Osteoblast (primary cell): ENCODE results near the gene BIN1. TPM values are rescaled to one million over a fixed set of nuclear protein-coding genes. Genes with fewer than 3 reads are reported as not detected.

ENCODE experiments used
- DNase-seq: peaks from one replicate; pipeline ENCODE4 v3.0.0; 2011; ENCODE audit warnings: low spot score, mixed read lengths; ENCODE audit not compliant: insufficient read length; ENCODE audit errors: missing footprints
- H2AFZ ChIP-seq: 2 replicates; pipeline ENCODE4 v1.6.0; 2011; ENCODE audit warnings: mild to moderate bottlenecking, low read length
- H3K27ac ChIP-seq: 2 replicates; pipeline ENCODE4 v1.5.1; 2011; ENCODE audit warnings: mild to moderate bottlenecking, low read depth, low read length, moderate library complexity
- H3K27me3 ChIP-seq: 2 replicates; pipeline ENCODE4 v1.6.0; 2012; ENCODE audit warnings: mild to moderate bottlenecking, control low read depth, inconsistent platforms, low read length, moderate library complexity; ENCODE audit not compliant: insufficient read depth
- H3K36me3 ChIP-seq: 2 replicates; pipeline ENCODE4 v1.5.1; 2011; ENCODE audit warnings: mild to moderate bottlenecking, low read length, control low read depth, moderate library complexity; ENCODE audit not compliant: insufficient read depth
- H3K4me1 ChIP-seq: 2 replicates; pipeline ENCODE4 v1.5.1; 2011; ENCODE audit warnings: mild to moderate bottlenecking, low read length, control low read depth, moderate library complexity; ENCODE audit not compliant: insufficient read depth
- H3K4me2 ChIP-seq: 2 replicates; pipeline ENCODE4 v1.6.0; 2011; ENCODE audit warnings: mild to moderate bottlenecking, low read length; ENCODE audit not compliant: insufficient read depth
- H3K4me3 ChIP-seq: fragments of 200-600 bp; sonication (generic); 3 replicates; pipeline ENCODE4 v1.5.1; 2012; ENCODE audit warnings: mild to moderate bottlenecking, low read length, inconsistent platforms; ENCODE audit not compliant: insufficient read depth
- H3K79me2 ChIP-seq: 2 replicates; pipeline ENCODE4 v1.6.0; 2012; ENCODE audit warnings: mild to moderate bottlenecking, low read length, control low read depth, inconsistent platforms; ENCODE audit not compliant: insufficient read depth
- H3K9me3 ChIP-seq: 2 replicates; pipeline ENCODE4 v1.5.1; 2011; ENCODE audit warnings: low read depth, low read length, control low read depth
- H4K20me1 ChIP-seq: 2 replicates; pipeline ENCODE4 v1.6.0; 2012; ENCODE audit warnings: mild to moderate bottlenecking, low read length, control low read depth; ENCODE audit not compliant: insufficient read depth
- total RNA-seq: library from RNA; depleted of rRNA; stranded (reverse); fragments of >200 nt; gene quantifications from 2 replicates; pipeline ENCODE4 v1.2.3, GENCODE V29; 2012
- TF ChIP-seq, protein P1 (sequence below): IDR thresholded peaks from 2 replicates; pipeline ENCODE4 v1.5.1; 2011; ENCODE audit warnings: mild to moderate bottlenecking, low read depth, low read length, moderate library complexity; ENCODE audit errors: extremely low read depth

Gene BIN1
- total RNA-seq, 1 donor: 85.4 TPM

DNA sequence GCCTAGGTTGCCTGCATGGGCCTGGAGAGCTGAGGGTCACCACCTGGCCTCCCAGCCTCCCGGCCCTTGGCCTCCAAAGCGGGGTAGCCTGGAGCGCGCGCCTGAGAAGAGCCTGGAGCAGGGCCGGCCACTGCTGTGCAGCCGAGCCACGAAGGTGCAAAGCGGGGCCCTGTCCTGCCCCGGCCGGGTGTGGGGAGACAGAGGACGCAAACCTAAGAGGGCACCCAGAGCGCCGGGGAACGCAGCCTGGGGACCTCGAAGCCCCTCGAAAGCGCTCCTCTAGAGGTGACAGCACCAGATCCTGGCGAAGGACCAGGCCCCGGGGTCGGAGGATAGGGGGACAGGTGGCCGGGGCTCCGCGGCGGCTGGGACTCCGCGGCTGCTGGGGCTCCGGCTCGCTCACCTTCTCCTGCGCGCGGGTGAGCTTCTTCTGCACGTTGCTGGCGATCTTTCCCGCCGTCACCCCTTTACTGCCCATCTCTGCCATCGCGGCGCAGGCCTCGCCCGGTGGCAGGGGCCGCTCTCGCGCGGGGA, 430 bp downstream of the BIN1 start:
- no peaks in the 10 kb centered on the region for H3K36me3 ChIP-seq
- H3K27me3 ChIP-seq: no peaks in the 10 kb centered on the region
- H2AFZ ChIP-seq: peak overlapping the region; percentile 81
- peak overlapping the region; percentile 80 for H3K27ac ChIP-seq
- H3K79me2 ChIP-seq: peaks cover 51% of the 10 kb centered on the region
- H3K9me3 ChIP-seq: no peaks in the 10 kb centered on the region
- H3K4me2 ChIP-seq: peak overlapping the region; percentile 86
- H4K20me1 ChIP-seq: peaks cover 32% of the 10 kb centered on the region
- no peak for DNase-seq
- TF ChIP-seq, protein P1, sequence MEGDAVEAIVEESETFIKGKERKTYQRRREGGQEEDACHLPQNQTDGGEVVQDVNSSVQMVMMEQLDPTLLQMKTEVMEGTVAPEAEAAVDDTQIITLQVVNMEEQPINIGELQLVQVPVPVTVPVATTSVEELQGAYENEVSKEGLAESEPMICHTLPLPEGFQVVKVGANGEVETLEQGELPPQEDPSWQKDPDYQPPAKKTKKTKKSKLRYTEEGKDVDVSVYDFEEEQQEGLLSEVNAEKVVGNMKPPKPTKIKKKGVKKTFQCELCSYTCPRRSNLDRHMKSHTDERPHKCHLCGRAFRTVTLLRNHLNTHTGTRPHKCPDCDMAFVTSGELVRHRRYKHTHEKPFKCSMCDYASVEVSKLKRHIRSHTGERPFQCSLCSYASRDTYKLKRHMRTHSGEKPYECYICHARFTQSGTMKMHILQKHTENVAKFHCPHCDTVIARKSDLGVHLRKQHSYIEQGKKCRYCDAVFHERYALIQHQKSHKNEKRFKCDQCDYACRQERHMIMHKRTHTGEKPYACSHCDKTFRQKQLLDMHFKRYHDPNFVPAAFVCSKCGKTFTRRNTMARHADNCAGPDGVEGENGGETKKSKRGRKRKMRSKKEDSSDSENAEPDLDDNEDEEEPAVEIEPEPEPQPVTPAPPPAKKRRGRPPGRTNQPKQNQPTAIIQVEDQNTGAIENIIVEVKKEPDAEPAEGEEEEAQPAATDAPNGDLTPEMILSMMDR: no peak
- H3K4me3 ChIP-seq: peak overlapping the region; percentile 90
- H3K4me1 ChIP-seq: peaks cover 24% of the 10 kb centered on the region

DNA sequence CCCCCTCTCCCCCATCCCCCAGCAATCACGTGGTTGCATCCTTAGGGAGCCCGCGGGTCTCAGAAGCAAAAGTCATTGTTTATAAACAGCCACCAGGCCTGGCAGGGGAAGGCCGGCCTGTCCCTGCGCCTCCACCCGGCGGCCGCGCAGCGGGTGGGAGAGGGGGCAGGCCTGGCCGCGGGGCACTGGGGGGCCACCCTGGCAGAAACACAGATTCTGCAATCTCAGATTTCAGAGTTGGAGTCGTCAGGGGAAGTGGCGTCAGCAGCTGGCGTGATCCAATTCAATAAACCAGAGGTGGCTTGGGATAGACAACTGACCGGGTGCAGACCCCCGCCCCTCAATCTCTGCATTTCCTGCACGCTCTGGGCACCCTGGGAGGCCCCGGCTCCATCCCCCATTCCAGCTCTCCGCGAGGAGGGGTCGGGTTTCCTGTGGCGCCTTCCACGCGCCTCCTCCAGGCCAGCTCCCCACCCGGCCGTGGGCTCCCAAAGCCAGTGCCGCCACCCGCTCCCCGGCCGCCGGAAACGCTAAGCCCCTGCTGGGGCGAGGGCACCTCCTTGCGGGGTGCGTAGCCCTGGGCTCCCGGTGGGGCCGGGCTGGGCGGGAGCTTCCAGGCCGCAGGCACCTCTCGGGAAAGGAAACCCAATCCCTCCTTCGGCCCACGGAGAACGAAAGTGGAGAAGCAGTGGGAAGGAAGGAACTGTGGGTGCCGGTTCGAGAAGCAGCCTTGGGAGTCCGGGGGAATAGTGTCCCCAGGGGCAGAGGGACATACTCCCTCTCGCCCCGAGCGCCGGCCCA, 1.1 kb downstream of the BIN1 start:
- Histone ChIP-seq H3K4me2 (peak overlapping the region; percentile 86), H2AFZ (peak overlapping the region; percentile 81), H3K36me3 (no peaks in the 10 kb centered on the region), H3K79me2 (peaks cover 58% of the 10 kb centered on the region), H3K9me3 (no peaks in the 10 kb centered on the region), H3K4me1 (peaks cover 28% of the 10 kb centered on the region), H3K27me3 (no peaks in the 10 kb centered on the region), H4K20me1 (peaks cover 36% of the 10 kb centered on the region), H3K27ac (peak overlapping the region; percentile 80), H3K4me3 (peak overlapping the region; percentile 90)
- DNase-seq: peak; percentile 94
- TF ChIP-seq, protein P1: no peak

DNA sequence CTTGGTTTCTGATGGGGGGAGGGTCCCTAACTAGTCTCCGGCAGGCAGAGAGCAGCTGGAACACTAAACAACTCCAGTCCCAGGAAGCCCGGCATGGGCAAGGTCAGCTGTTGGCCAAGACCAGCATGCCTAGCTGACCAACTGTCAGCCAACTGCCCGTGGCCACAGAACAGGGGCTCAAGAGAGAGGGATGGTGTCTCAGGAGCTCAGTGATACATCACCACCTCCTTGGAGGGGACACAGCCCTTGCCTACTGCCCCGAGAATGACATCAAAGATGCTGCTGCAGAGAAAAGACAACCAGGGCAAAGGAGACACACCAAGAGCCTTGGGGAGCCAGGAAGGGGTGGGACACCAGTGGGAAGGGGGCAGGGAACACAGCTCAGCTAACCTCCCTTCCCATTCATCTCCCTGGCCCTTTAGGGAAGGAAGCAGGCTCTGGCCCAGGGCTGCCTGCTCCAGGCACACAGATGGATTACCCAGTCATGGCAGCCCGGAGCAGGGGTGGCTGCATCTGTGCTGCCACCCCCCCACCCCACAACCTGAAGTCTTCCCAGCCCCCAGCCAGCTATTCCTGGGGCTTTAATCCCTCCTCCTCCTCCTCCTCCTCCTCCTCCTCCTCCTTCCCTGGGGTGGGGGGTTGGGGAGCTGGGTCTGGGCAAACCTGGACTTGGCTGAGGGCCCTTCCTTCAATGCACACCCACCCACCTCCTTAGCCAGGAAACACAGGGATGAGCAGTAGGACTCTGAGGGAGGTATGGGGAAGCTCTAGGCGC, 1.9 kb downstream of the BIN1 start:
- Histone ChIP-seq H3K27me3 (no peaks in the 10 kb centered on the region), H3K4me1 (peaks cover 33% of the 10 kb centered on the region), H3K4me3 (peak overlapping the region; percentile 90), H3K79me2 (peaks cover 66% of the 10 kb centered on the region), H3K27ac (peak overlapping the region; percentile 80), H3K4me2 (peak overlapping the region; percentile 86), H3K9me3 (no peaks in the 10 kb centered on the region), H4K20me1 (peaks cover 42% of the 10 kb centered on the region), H3K36me3 (no peaks in the 10 kb centered on the region), H2AFZ (peak overlapping the region; percentile 29)
- DNase-seq: peak; percentile 88
- TF ChIP-seq, protein P1: no peak
